Heart left ventricle (tissue), 13 donors: ENCODE results near the gene FAM229A.

Experiments used
- CTCF ChIP-seq, 12 donors: fragments of 200-600 bp; sonication (generic) in 4 of 12; IDR thresholded peaks; one replicate each; pipeline versions ENCODE4 v1.5.0 to v1.8.0; 2018 to 2022; ENCODE audit warnings: antibody characterized with exemption in 12 of 12, mild to moderate bottlenecking in 5 of 12
- POLR2A ChIP-seq, 2 donors: fragments of 450-650 bp; IDR thresholded peaks; one replicate each; pipeline ENCODE4 v1.6.1; 2017; ENCODE audit warnings: antibody characterized with exemption in 2 of 2, mild to moderate bottlenecking in 2 of 2, moderate library complexity in 2 of 2
- donor health status: ischemic (EF 13 %, LVEDD 7.1; RV severe dilation, severe dysfunction).
- donor health status: DM: no; HTN: yes; CAD: no.
- donor health status: DM: no; HTN: no; CAD: no.
- donor health status: ischemic (EF 25% LVEDD 6.9; RV normal size, moderate dysfunction).
- donor health status: ischemic (EF 25% LVEDD 5.7; RV mildly dilated, moderate dysfunction).
- donor health status: ischemic (EF 35%, LVEDD 5.7; RV mildly dilated, moderate dysfunction).
- donor health status: nonischemic (EF 11% LVEDD 7.7; RV severe dilation, severe dysfunction).
- donor health status: DM: yes; HTN: yes; CAD: no.
- donor health status: PGD.
- donor health status: ischemic (EF 29% LVEDD 5.4; RV normal size, mild dysfunction).
- donor health status: nonischemic (EF 23%, LVEDD 6.1; RV moderate dilation, normal function).

GRCh38 chr1:32341971-32342370, 20.3 kb downstream of the FAM229A start:
- TF ChIP-seq CTCF (IDR thresholded peaks at IDR 0.05) (no peak), POLR2A (IDR thresholded peaks at IDR 0.05) (no peak)
